Fibroblast of mammary gland (primary cell): ENCODE results near the gene FGD6.

ENCODE experiments used
- DNase-seq: peaks from one replicate; pipeline ENCODE4 v3.0.0-alpha.2; 2010; ENCODE audit warnings: low read depth
- H3K4me3 ChIP-seq: 2 replicates; pipeline ENCODE4 v1.5.1; 2011; ENCODE audit warnings: low read depth, mild to moderate bottlenecking, low read length, moderate library complexity; ENCODE audit not compliant: control insufficient read depth
- TF ChIP-seq, protein P1 (sequence below): conservative IDR thresholded peaks from 2 replicates; pipeline ENCODE4 v1.5.1; 2011; ENCODE audit warnings: low read depth, low read length, inconsistent platforms; ENCODE audit not compliant: control insufficient read depth, insufficient read depth

Gene FGD6

DNA sequence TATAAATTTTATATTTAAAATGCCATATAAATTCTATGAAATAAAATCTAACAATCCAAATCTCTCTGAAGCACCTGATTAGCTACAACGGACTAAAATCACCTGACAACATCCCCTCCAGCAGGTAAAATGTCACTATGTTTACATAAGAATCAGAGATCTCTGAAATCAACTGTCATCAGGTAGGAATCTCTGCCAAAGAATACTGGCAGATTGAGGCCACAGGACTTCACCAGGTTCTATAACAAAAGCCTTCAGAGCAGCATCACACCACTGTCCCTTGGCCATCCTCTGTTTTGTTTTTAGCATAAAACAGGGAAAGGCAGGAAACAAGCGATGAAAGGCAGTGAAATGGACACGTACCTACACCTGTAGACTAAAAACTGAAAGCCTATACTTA lies 22.1 kb downstream of the FGD6 start:
- no peak for DNase-seq
- TF ChIP-seq, protein P1, sequence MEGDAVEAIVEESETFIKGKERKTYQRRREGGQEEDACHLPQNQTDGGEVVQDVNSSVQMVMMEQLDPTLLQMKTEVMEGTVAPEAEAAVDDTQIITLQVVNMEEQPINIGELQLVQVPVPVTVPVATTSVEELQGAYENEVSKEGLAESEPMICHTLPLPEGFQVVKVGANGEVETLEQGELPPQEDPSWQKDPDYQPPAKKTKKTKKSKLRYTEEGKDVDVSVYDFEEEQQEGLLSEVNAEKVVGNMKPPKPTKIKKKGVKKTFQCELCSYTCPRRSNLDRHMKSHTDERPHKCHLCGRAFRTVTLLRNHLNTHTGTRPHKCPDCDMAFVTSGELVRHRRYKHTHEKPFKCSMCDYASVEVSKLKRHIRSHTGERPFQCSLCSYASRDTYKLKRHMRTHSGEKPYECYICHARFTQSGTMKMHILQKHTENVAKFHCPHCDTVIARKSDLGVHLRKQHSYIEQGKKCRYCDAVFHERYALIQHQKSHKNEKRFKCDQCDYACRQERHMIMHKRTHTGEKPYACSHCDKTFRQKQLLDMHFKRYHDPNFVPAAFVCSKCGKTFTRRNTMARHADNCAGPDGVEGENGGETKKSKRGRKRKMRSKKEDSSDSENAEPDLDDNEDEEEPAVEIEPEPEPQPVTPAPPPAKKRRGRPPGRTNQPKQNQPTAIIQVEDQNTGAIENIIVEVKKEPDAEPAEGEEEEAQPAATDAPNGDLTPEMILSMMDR: no peak
- H3K4me3 ChIP-seq: no peak overlapping the region

DNA sequence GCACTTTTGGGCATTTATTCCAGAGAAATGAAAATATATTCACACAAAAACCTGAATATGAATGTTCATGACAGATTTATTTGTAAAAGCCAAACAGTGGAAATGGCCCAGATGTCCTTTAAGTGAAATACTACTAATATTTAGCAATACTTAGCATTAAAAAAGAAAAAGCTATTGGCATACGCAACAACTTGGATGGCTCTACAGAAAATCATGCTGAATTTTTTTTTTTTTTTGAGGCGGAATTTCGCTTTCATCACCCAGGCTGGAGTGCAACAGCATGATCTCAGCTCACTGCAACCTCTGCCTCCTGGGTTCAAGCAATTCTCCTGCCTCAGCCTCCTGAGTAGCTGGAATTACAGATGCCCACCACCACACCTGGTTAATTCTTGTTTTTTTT lies 24.1 kb downstream of the FGD6 start:
- no peak for DNase-seq
- TF ChIP-seq, protein P1: no peak
- no peak overlapping the region for H3K4me3 ChIP-seq

DNA sequence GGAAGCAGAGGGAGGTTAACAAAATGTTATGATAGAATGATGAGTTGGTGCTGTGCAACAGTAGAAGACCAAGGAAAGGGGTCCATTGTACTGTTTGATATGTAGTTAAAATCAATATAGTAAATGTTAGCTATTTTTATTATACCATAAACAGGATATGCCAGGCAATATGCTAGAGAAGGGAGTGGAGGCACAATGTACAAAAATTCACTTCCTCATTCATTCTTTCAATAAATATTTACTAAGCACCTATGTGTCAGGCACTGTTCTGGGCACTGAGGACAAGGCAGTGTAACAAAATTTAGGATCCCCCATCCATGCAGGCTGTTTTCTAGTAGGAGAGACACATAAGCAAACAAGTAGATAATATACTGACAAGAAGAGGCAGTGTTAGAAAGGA lies 25.0 kb downstream of the FGD6 start:
- TF ChIP-seq, protein P1: no peak
- no peak overlapping the region for H3K4me3 ChIP-seq
- no peak for DNase-seq

GRCh38 chr12:95191060-95191696 lies 26.1 kb downstream of the FGD6 start:
- TF ChIP-seq, protein P1: no peak
- no peak overlapping the region for H3K4me3 ChIP-seq
- DNase-seq: no peak

- no peak for DNase-seq
- TF ChIP-seq, protein P1: no peak
- no peak overlapping the region for H3K4me3 ChIP-seq
Observed at GRCh38 chr12:95187865-95188415, 29.3 kb downstream of the FGD6 start.

GRCh38 chr12:95185854-95186253 lies 31.4 kb downstream of the FGD6 start:
- TF ChIP-seq, protein P1: no peak
- no peak overlapping the region for H3K4me3 ChIP-seq
- DNase-seq: no peak
